GM21526 (cell line): ENCODE results near the gene ACOT12.
A peak's percentile ranks its signal among the peaks of the same experiment; 100 is the strongest.
"Not testable (repeated sequence)": the region's sequence is repeated elsewhere in the genome, so short reads cannot be mapped to it uniquely, and the experiment has no call there.

Experiments used
- ATAC-seq: cut with Tn5 transposase; IDR thresholded peaks from one replicate; pipeline ENCODE4 v1.9.1; 2021; ENCODE audit warnings: moderate library complexity; ENCODE audit not compliant: unreplicated experiment, low FRiP score

Gene ACOT12

GRCh38 chr5:81300921-81301270 is 93.0 kb downstream of the ACOT12 start:
- ATAC-seq = peak; percentile 8

DNA sequence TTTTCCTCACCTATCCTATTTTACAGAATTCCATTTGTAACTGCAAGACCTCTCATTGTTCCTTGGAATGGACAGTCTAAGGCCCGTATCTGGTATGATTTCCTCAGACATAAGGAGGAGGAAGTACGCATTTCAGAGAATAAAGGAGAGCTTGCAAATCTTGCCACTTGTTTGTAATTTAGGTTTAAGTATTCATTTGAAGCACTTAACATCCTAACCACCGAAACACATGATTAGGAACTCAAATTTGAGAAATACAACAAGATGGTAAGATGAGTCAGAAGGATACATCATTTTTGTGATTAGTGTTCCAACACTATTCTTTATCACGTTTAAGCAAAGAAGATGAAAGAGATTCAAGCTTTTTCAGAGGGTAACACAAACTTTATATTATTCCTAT is 96.4 kb downstream of the ACOT12 start:
- no peak for ATAC-seq

- not testable (repeated sequence) for ATAC-seq
Observed at GRCh38 chr5:81294021-81294420, 99.9 kb downstream of the ACOT12 start.

GRCh38 chr5:81292130-81292529 is 101.8 kb downstream of the ACOT12 start:
- ATAC-seq = no peak

DNA sequence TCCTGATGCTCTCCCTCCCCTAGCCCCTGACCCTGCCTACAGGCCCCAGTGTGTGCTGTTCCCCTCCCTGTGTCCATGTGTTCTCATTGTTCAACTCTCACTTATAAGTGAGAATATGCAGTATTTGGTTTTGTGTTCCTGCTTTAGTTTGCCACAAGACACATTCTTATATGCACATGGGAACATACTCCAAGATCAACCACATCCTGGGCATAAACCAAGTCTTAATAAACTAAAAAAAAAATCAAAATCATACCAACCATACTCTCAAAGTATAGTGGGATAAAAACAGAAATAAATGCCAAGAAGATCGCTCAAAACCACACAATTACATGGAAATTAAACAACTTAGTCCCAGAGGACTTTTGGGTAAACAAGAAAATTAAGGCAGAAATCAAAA is 103.8 kb downstream of the ACOT12 start:
- no peak for ATAC-seq

GRCh38 chr5:81288021-81288433 is 105.9 kb downstream of the ACOT12 start:
- ATAC-seq = peak; percentile 57

- ATAC-seq = no peak
Observed at GRCh38 chr5:81286059-81286617, 107.8 kb downstream of the ACOT12 start.

DNA sequence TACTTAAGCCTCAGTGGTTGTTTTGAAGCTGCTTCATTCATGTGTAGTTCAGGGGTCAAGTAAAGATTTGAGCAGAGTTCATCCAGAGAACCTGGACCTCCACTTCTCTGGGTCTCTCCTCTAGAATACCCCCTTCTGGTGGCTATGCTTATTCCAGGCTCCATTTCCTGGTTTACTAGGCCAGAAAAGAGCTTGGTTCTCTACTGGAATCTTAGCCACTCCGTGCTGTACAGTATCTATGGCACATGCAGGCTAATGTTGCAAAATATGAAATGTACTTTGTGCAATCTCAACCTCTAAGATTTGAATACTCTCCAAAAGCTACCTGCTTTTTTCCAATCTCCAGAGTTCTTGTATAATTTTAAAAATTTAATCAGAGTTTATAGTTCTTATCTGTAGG is 110.0 kb downstream of the ACOT12 start:
- no peak for ATAC-seq
